OCI-LY7 (cell line): Measurements from ENCODE around the gene FGD2. TPM values are rescaled to one million over a fixed set of nuclear protein-coding genes. Genes with fewer than 3 reads are reported as not detected.
A peak's percentile ranks its signal among the peaks of the same experiment; 100 is the strongest.

Source experiments
- BruUV-seq: library from RNA; stranded (reverse); fragments of 400-500 nt; replicated peaks from 2 replicates; lab custom pipeline; 2021; lab: Mats Ljungman, UMichigan
- CTCF ChIA-PET: fragments of 300-600 bp; sonication (Branson Sonifier 250); formaldehyde crosslinking; loops from one replicate; lab custom pipeline; 2022; ENCODE audit warnings: antibody characterized with exemption; ENCODE audit not compliant: unreplicated experiment; lab: Charles Lee
- POLR2A ChIA-PET: fragments of 300-600 bp; sonication (Branson Sonifier 250); formaldehyde crosslinking; loops from one replicate; lab custom pipeline; 2022; ENCODE audit warnings: antibody characterized with exemption; lab: Charles Lee
- DNase-seq: peaks from one replicate; pipeline ENCODE4 v3.0.0-alpha.2; 2015; ENCODE audit warnings: low spot score
- H2AFZ ChIP-seq: fragments of 200-600 bp; sonication (generic), shearing (Covaris generic); 2 replicates; pipeline ENCODE4 v1.6.1; 2014; ENCODE audit warnings: mild to moderate bottlenecking, antibody characterized with exemption, low read length, moderate library complexity
- H3K27ac ChIP-seq: fragments of 200-600 bp; sonication (generic); 2 replicates; pipeline ENCODE4 v1.5.1; 2014; ENCODE audit warnings: mixed run types, low read depth, mild to moderate bottlenecking, moderate library complexity, low read length, inconsistent platforms; ENCODE audit not compliant: poor library complexity, severe bottlenecking
- H3K36me3 ChIP-seq: fragments of 200-600 bp; sonication (generic); 2 replicates; pipeline ENCODE4 v1.6.1; 2014; ENCODE audit warnings: mild to moderate bottlenecking, antibody characterized with exemption, low read length, moderate library complexity, mixed read lengths; ENCODE audit not compliant: insufficient read depth
- H3K4me1 ChIP-seq: fragments of 200-600 bp; sonication (generic); 2 replicates; pipeline ENCODE4 v1.5.1; 2014; ENCODE audit warnings: mild to moderate bottlenecking, low read length; ENCODE audit not compliant: insufficient read depth, poor library complexity, severe bottlenecking
- H3K4me2 ChIP-seq: fragments of 200-600 bp; sonication (generic); 2 replicates; pipeline ENCODE4 v1.6.1; 2014; ENCODE audit warnings: mild to moderate bottlenecking, low read length
- H3K4me3 ChIP-seq: fragments of 200-600 bp; sonication (generic); 2 replicates; pipeline ENCODE4 v1.5.1; 2014; ENCODE audit warnings: mild to moderate bottlenecking, low read depth, low read length; ENCODE audit not compliant: poor library complexity, severe bottlenecking
- H3K79me2 ChIP-seq: fragments of 200-600 bp; sonication (generic); 2 replicates; pipeline ENCODE4 v1.6.1; 2016; ENCODE audit warnings: low read depth, mild to moderate bottlenecking, low read length, moderate library complexity, mixed read lengths; ENCODE audit not compliant: insufficient read depth
- H3K9me2 ChIP-seq: fragments of 200-600 bp; sonication (generic); 2 replicates; pipeline ENCODE4 v1.6.1; 2016; ENCODE audit warnings: mild to moderate bottlenecking, low read length, mixed read lengths; ENCODE audit not compliant: insufficient read depth
- H3K9me3 ChIP-seq: fragments of 200-600 bp; sonication (generic); 2 replicates; pipeline ENCODE4 v1.6.1; 2014; ENCODE audit warnings: mild to moderate bottlenecking, mixed run types, low read length, mixed read lengths
- H4K20me1 ChIP-seq: fragments of 200-600 bp; sonication (generic); 2 replicates; pipeline ENCODE4 v1.6.1; 2014; ENCODE audit warnings: mild to moderate bottlenecking, antibody characterized with exemption, low read length, moderate library complexity, mixed read lengths; ENCODE audit not compliant: insufficient read depth
- EZH2phosphoT487 ChIP-seq: fragments of 200-600 bp; sonication (generic); IDR thresholded peaks from 2 replicates; pipeline ENCODE4 v1.6.1; 2018; ENCODE audit warnings: low read depth, borderline replicate concordance, mild to moderate bottlenecking, mixed run types, antibody characterized with exemption, low read length, moderate library complexity, mixed read lengths
- intact Hi-C: fragments of 100-400 bp; cut with micrococcal nuclease; formaldehyde crosslinking; loops from one replicate; pipeline ENCODE4 v1.10.0; 2022; ENCODE audit not compliant: unreplicated experiment
- total RNA-seq, 2 experiments: library from RNA; depleted of rRNA in 1 of 2; stranded (reverse); fragments of >200 nt in 1 of 2; shearing (Covaris generic) in 1 of 2; gene quantifications; 2 replicates each; pipeline ENCODE4 v1.2.3, GENCODE V29; 2014 to 2022
- TF ChIP-seq, protein P1 (sequence below): fragments of 200-600 bp; sonication (generic); conservative IDR thresholded peaks from 2 replicates; pipeline ENCODE4 v1.5.1; 2014; ENCODE audit warnings: mild to moderate bottlenecking, antibody characterized with exemption, low read length, moderate library complexity, mixed read lengths

FGD2 gene
- total RNA-seq, 2 experiments from 2014 or later: 27.8 to 48.6 TPM

DNA sequence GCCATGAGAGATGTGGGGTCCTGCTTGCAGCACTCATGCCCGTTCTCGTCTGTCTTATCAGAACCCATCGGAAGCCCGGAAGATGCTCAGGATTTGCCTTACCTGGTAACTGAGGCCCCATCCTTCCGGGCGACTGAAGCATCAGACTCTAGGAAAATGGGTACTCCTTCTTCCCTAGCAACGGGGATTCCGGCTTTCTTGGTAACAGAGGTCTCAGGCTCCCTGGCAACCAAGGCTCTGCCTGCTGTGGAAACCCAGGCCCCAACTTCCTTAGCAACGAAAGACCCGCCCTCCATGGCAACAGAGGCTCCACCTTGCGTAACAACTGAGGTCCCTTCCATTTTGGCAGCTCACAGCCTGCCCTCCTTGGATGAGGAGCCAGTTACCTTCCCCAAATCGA, 42.6 kb upstream of the FGD2 start:
- H3K9me2 ChIP-seq: no peaks in the 10 kb centered on the region
- peak; percentile 72 for DNase-seq
- H3K4me1 ChIP-seq: peaks cover 26% of the 10 kb centered on the region
- H3K27ac ChIP-seq: no peak overlapping the region
- BruUV-seq: no TSS peak
- no peaks in the 10 kb centered on the region for H3K79me2 ChIP-seq
- H3K4me3 ChIP-seq: peak overlapping the region; percentile 40
- peak overlapping the region; percentile 86 for H2AFZ ChIP-seq
- intact Hi-C loops: no loop called here
- H4K20me1 ChIP-seq: no peaks in the 10 kb centered on the region
- no peaks in the 10 kb centered on the region for H3K9me3 ChIP-seq
- ChIA-PET POLR2A (interaction anchor here (0.6 to 1.1 kb wide), 2 partner anchors 9 to 19 kb away, joined by 4 to 5 read pairs; no protein-coding TSS in a partner anchor), CTCF (interaction anchor here (2.2 kb wide), 1 partner anchor 55 kb away, joined by 11 read pairs; no protein-coding TSS in a partner anchor)
- TF ChIP-seq, protein P1, sequence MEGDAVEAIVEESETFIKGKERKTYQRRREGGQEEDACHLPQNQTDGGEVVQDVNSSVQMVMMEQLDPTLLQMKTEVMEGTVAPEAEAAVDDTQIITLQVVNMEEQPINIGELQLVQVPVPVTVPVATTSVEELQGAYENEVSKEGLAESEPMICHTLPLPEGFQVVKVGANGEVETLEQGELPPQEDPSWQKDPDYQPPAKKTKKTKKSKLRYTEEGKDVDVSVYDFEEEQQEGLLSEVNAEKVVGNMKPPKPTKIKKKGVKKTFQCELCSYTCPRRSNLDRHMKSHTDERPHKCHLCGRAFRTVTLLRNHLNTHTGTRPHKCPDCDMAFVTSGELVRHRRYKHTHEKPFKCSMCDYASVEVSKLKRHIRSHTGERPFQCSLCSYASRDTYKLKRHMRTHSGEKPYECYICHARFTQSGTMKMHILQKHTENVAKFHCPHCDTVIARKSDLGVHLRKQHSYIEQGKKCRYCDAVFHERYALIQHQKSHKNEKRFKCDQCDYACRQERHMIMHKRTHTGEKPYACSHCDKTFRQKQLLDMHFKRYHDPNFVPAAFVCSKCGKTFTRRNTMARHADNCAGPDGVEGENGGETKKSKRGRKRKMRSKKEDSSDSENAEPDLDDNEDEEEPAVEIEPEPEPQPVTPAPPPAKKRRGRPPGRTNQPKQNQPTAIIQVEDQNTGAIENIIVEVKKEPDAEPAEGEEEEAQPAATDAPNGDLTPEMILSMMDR: no peak
- no peak for TF ChIP-seq EZH2phosphoT487
- H3K36me3 ChIP-seq: peaks cover 18% of the 10 kb centered on the region; the same call in 1 of the 2 replicates
- peak overlapping the region; percentile 66 for H3K4me2 ChIP-seq

DNA sequence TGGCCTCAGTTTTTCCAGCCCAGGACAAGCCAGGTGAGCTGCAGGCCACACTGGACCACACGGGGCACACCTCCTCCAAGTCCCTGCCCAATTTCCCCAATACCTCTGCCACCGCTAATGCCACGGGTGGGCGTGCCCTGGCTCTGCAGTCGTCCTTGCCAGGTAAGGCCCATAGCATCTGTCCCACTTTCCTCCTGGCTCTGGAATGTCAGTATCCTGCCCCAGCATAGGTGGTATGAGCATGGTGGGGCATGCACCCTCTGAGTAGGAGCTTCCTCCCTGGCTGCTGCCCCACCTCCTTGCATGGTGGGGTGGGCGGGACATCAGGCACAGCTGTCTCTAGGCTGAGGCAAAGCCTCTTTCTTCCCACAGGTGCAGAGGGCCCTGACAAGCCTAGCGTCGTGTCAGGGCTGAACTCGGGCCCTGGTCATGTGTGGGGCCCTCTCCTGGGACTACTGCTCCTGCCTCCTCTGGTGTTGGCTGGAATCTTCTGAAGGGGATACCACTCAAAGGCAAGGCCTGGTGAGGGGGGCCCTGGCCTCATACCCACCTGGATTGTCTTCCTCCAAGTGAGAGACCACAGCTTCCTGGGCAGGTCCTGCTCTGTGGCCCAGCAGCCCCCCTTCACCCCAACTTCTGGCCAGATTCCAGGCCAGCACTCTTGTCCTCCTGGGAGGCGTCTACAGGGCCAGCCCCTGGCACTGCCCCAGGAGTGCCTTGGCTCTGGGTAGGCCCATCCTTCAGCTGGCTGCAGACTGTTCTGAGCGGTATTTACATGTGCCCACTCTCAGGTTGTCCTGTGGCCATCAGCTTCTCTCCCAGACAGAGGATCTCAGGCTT, 41.8 kb upstream of the FGD2 start:
- H3K4me1 ChIP-seq: peaks cover 26% of the 10 kb centered on the region
- H3K27ac ChIP-seq: no peak overlapping the region

More for the DNA sequence above, 41.8 kb upstream of the FGD2 start:
- peak; percentile 78 for DNase-seq
- CTCF ChIA-PET: interaction anchor here (0.6 to 2.2 kb wide), 3 partner anchors 14 to 181 kb away, joined by 3 to 11 read pairs (median 9); no protein-coding TSS in a partner anchor
- Histone ChIP-seq H3K4me3 (peak overlapping the region; percentile 40), H3K36me3 (peaks cover 26% of the 10 kb centered on the region; the same call in 1 of the 2 replicates), H3K79me2 (no peaks in the 10 kb centered on the region), H3K9me3 (no peaks in the 10 kb centered on the region), H3K9me2 (no peaks in the 10 kb centered on the region), H2AFZ (peak overlapping the region; percentile 86), H4K20me1 (no peaks in the 10 kb centered on the region), H3K4me2 (peak overlapping the region; percentile 66)
- POLR2A ChIA-PET: interaction anchor here (0.6 to 1.1 kb wide), 3 partner anchors 10 to 22 kb away, joined by 3 to 5 read pairs (median 4); partner anchors contain the start of gene MTCH1
- BruUV-seq: no TSS peak
- intact Hi-C loops: no loop called here
- TF ChIP-seq, protein P1: 0 out of 2 replicates have a peak, but pooled peaks have one; percentile 1
- TF ChIP-seq EZH2phosphoT487: no peak
